ENCODE results near the gene ZNF638.
A peak's percentile ranks its signal among the peaks of the same experiment; 100 is the strongest.

The ZNF638 gene, protein sequence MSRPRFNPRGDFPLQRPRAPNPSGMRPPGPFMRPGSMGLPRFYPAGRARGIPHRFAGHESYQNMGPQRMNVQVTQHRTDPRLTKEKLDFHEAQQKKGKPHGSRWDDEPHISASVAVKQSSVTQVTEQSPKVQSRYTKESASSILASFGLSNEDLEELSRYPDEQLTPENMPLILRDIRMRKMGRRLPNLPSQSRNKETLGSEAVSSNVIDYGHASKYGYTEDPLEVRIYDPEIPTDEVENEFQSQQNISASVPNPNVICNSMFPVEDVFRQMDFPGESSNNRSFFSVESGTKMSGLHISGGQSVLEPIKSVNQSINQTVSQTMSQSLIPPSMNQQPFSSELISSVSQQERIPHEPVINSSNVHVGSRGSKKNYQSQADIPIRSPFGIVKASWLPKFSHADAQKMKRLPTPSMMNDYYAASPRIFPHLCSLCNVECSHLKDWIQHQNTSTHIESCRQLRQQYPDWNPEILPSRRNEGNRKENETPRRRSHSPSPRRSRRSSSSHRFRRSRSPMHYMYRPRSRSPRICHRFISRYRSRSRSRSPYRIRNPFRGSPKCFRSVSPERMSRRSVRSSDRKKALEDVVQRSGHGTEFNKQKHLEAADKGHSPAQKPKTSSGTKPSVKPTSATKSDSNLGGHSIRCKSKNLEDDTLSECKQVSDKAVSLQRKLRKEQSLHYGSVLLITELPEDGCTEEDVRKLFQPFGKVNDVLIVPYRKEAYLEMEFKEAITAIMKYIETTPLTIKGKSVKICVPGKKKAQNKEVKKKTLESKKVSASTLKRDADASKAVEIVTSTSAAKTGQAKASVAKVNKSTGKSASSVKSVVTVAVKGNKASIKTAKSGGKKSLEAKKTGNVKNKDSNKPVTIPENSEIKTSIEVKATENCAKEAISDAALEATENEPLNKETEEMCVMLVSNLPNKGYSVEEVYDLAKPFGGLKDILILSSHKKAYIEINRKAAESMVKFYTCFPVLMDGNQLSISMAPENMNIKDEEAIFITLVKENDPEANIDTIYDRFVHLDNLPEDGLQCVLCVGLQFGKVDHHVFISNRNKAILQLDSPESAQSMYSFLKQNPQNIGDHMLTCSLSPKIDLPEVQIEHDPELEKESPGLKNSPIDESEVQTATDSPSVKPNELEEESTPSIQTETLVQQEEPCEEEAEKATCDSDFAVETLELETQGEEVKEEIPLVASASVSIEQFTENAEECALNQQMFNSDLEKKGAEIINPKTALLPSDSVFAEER (N-terminal part only)

DNA sequence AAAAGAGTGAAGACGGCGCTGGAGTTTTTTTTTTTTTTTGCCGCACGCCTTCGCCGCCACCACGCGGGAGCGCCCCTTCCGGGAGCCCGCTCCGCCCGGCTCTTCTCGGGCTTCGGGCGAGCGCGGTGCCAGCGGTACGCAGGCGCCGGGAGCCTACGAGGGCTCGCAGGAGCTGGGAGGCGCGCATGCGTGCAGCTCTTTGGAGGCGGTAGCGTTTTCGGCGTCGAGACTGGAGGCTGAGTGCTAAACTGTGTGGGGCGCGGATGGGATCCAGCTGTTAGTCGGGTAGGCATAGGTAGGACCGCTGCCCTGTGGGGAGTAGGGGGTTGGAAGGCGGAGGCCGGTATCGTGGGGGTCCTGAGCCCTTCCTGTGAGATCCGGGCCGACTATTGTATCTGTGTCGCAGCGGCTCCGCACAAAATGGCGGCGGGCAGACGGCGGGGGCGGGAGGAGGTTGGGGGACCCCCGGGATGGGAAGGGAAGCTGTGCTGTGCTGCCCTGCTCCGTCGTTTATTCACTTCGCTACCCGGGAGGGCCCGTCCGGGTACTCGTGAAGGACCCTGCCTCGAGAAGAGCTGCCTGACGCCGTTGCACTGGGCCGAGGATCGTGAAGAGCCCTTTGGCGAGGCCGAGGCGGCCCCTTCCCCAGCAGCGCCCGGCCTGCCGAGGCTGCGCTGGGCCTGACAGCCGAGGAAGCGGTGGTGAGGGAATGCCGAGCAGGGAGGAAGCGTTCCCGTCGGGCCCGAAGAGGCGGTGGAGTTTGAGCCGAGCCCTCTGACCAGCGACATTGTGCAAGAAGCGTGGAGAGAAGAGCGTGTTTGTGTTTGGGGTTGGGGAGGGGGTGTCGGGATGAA, at the start of gene ZNF638:
TSS of gene ZNF638 (plus strand) at position 202 of the 854 bp plus-strand sequence. CDS start 17,173 bp downstream, outside the sequence.
- no peaks in the 10 kb centered on the region for H3K27me3 ChIP-seq (ENCODE audit: insufficient read depth, poor library complexity, severe bottlenecking)
- DNase-seq (ENCODE audit: low spot score): peak; percentile 89
- peaks cover 25% of the 10 kb centered on the region for H3K36me3 ChIP-seq (ENCODE audit: low read depth)
- peak; percentile 96 for ATAC-seq (ENCODE audit: low read depth)
- TF ChIP-seq, protein P1, sequence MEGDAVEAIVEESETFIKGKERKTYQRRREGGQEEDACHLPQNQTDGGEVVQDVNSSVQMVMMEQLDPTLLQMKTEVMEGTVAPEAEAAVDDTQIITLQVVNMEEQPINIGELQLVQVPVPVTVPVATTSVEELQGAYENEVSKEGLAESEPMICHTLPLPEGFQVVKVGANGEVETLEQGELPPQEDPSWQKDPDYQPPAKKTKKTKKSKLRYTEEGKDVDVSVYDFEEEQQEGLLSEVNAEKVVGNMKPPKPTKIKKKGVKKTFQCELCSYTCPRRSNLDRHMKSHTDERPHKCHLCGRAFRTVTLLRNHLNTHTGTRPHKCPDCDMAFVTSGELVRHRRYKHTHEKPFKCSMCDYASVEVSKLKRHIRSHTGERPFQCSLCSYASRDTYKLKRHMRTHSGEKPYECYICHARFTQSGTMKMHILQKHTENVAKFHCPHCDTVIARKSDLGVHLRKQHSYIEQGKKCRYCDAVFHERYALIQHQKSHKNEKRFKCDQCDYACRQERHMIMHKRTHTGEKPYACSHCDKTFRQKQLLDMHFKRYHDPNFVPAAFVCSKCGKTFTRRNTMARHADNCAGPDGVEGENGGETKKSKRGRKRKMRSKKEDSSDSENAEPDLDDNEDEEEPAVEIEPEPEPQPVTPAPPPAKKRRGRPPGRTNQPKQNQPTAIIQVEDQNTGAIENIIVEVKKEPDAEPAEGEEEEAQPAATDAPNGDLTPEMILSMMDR (IDR thresholded peaks at IDR 0.05; ENCODE audit: poor library complexity, severe bottlenecking): peak; percentile 96
- H3K4me1 ChIP-seq (ENCODE audit: insufficient read depth, poor library complexity, severe bottlenecking): peaks cover 9% of the 10 kb centered on the region
- H3K9me3 ChIP-seq (ENCODE audit: severe bottlenecking): no peaks in the 10 kb centered on the region
- peak within 1 kb of the TSS; percentile 40 for H3K27ac ChIP-seq (ENCODE audit: poor library complexity, severe bottlenecking)
- peak within 1 kb of the TSS; percentile 69 for H3K4me3 ChIP-seq (ENCODE audit: severe bottlenecking)

DNA sequence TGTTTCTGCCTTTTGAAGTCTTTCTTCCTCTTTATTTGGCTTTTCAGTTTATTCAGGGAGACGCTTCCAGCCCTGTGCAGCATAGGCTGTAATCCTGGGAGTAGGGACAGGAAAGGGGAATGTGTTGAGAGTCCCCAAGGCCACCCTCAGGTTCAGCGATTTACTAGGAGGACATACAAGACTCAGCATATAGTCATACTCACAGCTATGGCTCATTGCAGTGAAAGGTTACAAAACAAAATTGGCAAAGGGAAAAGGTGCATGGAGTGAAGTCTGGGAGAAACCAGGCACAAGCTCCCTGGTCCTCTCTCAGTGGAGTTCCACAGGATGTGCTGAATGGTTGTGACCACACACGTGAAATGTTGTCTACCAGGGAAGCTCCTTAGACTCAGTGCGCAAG, 49.6 kb upstream of the ZNF638 start:
- Histone ChIP-seq H3K36me3 (ENCODE audit: low read depth) (no peaks in the 10 kb centered on the region), H3K9me3 (ENCODE audit: severe bottlenecking) (no peaks in the 10 kb centered on the region), H3K4me1 (ENCODE audit: insufficient read depth, poor library complexity, severe bottlenecking) (no peaks in the 10 kb centered on the region), H3K27ac (ENCODE audit: poor library complexity, severe bottlenecking) (no peak overlapping the region), H3K4me3 (ENCODE audit: severe bottlenecking) (no peak overlapping the region), H3K27me3 (ENCODE audit: insufficient read depth, poor library complexity, severe bottlenecking) (peaks cover 57% of the 10 kb centered on the region)
- ATAC-seq (ENCODE audit: low read depth): no peak
- DNase-seq (ENCODE audit: low spot score): no peak
- TF ChIP-seq, protein P1 (IDR thresholded peaks at IDR 0.05; ENCODE audit: poor library complexity, severe bottlenecking): no peak

DNA sequence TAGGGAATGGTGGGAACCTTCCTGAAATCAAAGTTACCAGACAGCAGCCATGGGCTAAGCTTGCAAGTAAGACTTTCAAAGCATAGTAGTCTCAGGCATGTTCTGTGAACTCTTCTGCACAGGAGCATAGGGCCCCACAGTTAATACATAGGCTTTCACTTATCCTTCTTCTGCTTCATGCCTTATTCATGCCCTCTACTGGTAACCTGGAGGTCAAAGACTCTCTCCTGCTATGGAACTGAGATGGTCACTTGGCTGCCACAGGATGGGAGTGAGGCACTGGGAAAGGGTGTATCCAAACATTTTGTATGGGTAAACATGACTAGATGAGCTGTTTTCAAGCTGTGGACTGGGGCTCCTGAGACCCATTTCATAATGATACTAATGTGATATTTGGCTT, 49.1 kb upstream of the ZNF638 start:
- Histone ChIP-seq H3K4me3 (ENCODE audit: severe bottlenecking) (no peak overlapping the region), H3K27me3 (ENCODE audit: insufficient read depth, poor library complexity, severe bottlenecking) (peaks cover 53% of the 10 kb centered on the region), H3K27ac (ENCODE audit: poor library complexity, severe bottlenecking) (no peak overlapping the region), H3K9me3 (ENCODE audit: severe bottlenecking) (no peaks in the 10 kb centered on the region), H3K4me1 (ENCODE audit: insufficient read depth, poor library complexity, severe bottlenecking) (no peaks in the 10 kb centered on the region), H3K36me3 (ENCODE audit: low read depth) (no peaks in the 10 kb centered on the region)
- TF ChIP-seq, protein P1 (IDR thresholded peaks at IDR 0.05; ENCODE audit: poor library complexity, severe bottlenecking): peak; percentile 11
- DNase-seq (ENCODE audit: low spot score) (no peak), ATAC-seq (ENCODE audit: low read depth) (peak; percentile 58; the same call in 1 of the 3 replicates)

DNA sequence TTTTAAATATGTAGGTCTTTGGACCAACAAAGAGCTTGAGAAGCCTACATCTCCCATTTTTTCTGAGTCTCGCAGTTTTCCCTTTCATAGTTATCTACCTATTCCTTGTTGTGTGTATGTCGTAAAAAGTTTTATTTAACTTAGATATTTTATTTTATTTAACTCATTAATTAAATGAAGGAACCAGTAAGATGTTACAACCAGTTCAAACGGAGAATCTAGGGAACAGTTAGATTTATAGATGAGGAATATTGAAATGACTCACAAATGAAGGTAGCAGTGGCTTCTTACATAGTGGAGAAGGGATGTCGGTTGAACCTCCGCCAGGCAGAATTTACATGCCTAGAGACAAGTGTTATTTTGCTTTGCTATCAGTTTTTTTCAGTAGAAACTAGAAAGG, 48.5 kb upstream of the ZNF638 start:
- TF ChIP-seq, protein P1 (IDR thresholded peaks at IDR 0.05; ENCODE audit: poor library complexity, severe bottlenecking): no peak

More for the DNA sequence above, 48.5 kb upstream of the ZNF638 start:
- Histone ChIP-seq H3K27me3 (ENCODE audit: insufficient read depth, poor library complexity, severe bottlenecking) (peaks cover 48% of the 10 kb centered on the region), H3K4me1 (ENCODE audit: insufficient read depth, poor library complexity, severe bottlenecking) (no peaks in the 10 kb centered on the region), H3K36me3 (ENCODE audit: low read depth) (no peaks in the 10 kb centered on the region), H3K9me3 (ENCODE audit: severe bottlenecking) (no peaks in the 10 kb centered on the region), H3K4me3 (ENCODE audit: severe bottlenecking) (no peak overlapping the region), H3K27ac (ENCODE audit: poor library complexity, severe bottlenecking) (no peak overlapping the region)
- ATAC-seq (ENCODE audit: low read depth) (no peak), DNase-seq (ENCODE audit: low spot score) (no peak)

All from RWPE2 (cell line).